K562 (cell line): ENCODE measurements around the gene PHETA1. TPM values are rescaled to one million over a fixed set of nuclear protein-coding genes. Genes with fewer than 3 reads are reported as not detected.
A peak's percentile ranks its signal among the peaks of the same experiment; 100 is the strongest.

Experiments
- ATAC-seq: fragments of 200-7000 bp; cut with Tn5 transposase; 3 replicates; pipeline ENCODE4 v1.9.1; 2020; ENCODE audit warnings: moderate library complexity
- BruUV-seq: library from RNA; stranded (reverse); fragments of 400-500 nt; replicated peaks from 2 replicates; lab custom pipeline; 2021; lab: Mats Ljungman, UMichigan
- CTCF ChIA-PET: fragments of 300-600 bp; formaldehyde crosslinking; extraction: SDS; loops from one replicate; lab custom pipeline; 2021; ENCODE audit warnings: low intra/inter-chr PET ratio; lab: Yijun Ruan, JAX
- POLR2A ChIA-PET: fragments of 300-600, 350-650 bp; sonication (Branson Sonifier 250); formaldehyde crosslinking; extraction: SDS; loops from one replicate; lab custom pipeline; 2021; ENCODE audit warnings: antibody characterized with exemption, inconsistent platforms; lab: Yijun Ruan, JAX
- DNase-seq, 4 experiments: peaks; one replicate each; pipeline versions ENCODE4 v3.0.0 to v3.0.0-alpha.2; 2011 to 2018; ENCODE audit warnings: low spot score in 3 of 4, mixed read lengths in 3 of 4; ENCODE audit errors: extremely low read depth in 1 of 4
- FAIRE-seq: peaks from 2 replicates; lab custom pipeline; 2011; peaks lifted over from hg19 to GRCh38; lab: Jason Lieb, UNC
- H2AFZ ChIP-seq: 2 replicates; pipeline ENCODE4 v1.6.0; 2011; ENCODE audit warnings: low read depth, low read length, control low read depth, inconsistent platforms
- H3K27ac ChIP-seq: fragments of 200-600 bp; 3 replicates; pipeline ENCODE4 v1.8.0; 2011; ENCODE audit warnings: low read depth, mild to moderate bottlenecking, control low read depth, inconsistent platforms, low read length, moderate library complexity, mixed read lengths; ENCODE audit errors: extremely low read depth
- H3K27me3 ChIP-seq, 2 experiments: fragments of 300-600 bp in 1 of 2; 2 replicates in 1 of 2; 3 replicates in 1 of 2; pipeline versions ENCODE4 v1.6.0 to v1.8.0; 2011; ENCODE audit warnings: inconsistent platforms in 2 of 2, low read length in 2 of 2, mild to moderate bottlenecking in 1 of 2, mixed read lengths in 1 of 2, moderate library complexity in 1 of 2; ENCODE audit not compliant: control insufficient read depth in 2 of 2, insufficient read depth in 2 of 2
- H3K36me3 ChIP-seq: fragments of 300-600 bp; 3 replicates; pipeline ENCODE4 v1.8.0; 2011; ENCODE audit warnings: mild to moderate bottlenecking, low read length, inconsistent platforms; ENCODE audit not compliant: control insufficient read depth, insufficient read depth
- H3K4me1 ChIP-seq, 2 experiments: fragments of 200-600 bp in 1 of 2; replicated peaks in 1 of 2; 2 replicates in 1 of 2; 3 replicates in 1 of 2; pipeline versions ENCODE4 v1.5.1 to v1.8.0; 2011; ENCODE audit warnings: inconsistent platforms in 2 of 2, low read length in 2 of 2, mild to moderate bottlenecking in 1 of 2, mixed read lengths in 1 of 2, moderate library complexity in 1 of 2; ENCODE audit not compliant: control insufficient read depth in 2 of 2, insufficient read depth in 2 of 2
- H3K4me2 ChIP-seq: 2 replicates; pipeline ENCODE4 v1.6.1; 2011; ENCODE audit warnings: low read length, control low read depth, inconsistent platforms, mixed read lengths; ENCODE audit not compliant: insufficient read depth
- H3K4me3 ChIP-seq: fragments of 200-600 bp; sonication (generic), shearing (Covaris generic); 2 replicates; pipeline ENCODE4 v1.5.1; 2016; ENCODE audit warnings: control low read depth, inconsistent platforms
- H3K79me2 ChIP-seq: fragments of 200-600 bp; 3 replicates; pipeline ENCODE4 v1.8.0; 2011; ENCODE audit warnings: low read length, inconsistent platforms; ENCODE audit not compliant: control insufficient read depth, insufficient read depth
- H3K9ac ChIP-seq, 2 experiments: 2 replicates each; pipeline versions ENCODE4 v1.6.0 to v1.6.1; 2011; ENCODE audit warnings: low read depth in 2 of 2, low read length in 2 of 2, control low read depth in 1 of 2, inconsistent platforms in 1 of 2, mild to moderate bottlenecking in 1 of 2, mixed read lengths in 1 of 2; ENCODE audit not compliant: insufficient read depth in 1 of 2
- H3K9me1 ChIP-seq: one replicate; pipeline ENCODE4 v1.6.0; 2011; ENCODE audit warnings: inconsistent platforms, mild to moderate bottlenecking, low read length, moderate library complexity; ENCODE audit not compliant: control insufficient read depth, insufficient read depth
- H3K9me3 ChIP-seq: replicated peaks from 2 replicates; pipeline ENCODE4 v1.5.1; 2011; ENCODE audit warnings: low read depth, low read length, inconsistent platforms; ENCODE audit not compliant: control insufficient read depth, insufficient read depth
- H4K20me1 ChIP-seq: replicated peaks from 2 replicates; pipeline ENCODE4 v1.6.1; 2011; ENCODE audit warnings: low read length, inconsistent platforms, mixed read lengths; ENCODE audit not compliant: control insufficient read depth, insufficient read depth
- CTBP1 ChIP-seq: fragments of 450-650 bp; IDR thresholded peaks from 2 replicates; pipeline ENCODE4 v1.6.1; 2016; ENCODE audit warnings: borderline replicate concordance
- CTCF ChIP-seq, 3 experiments: IDR thresholded peaks in 2 of 3; conservative IDR thresholded peaks in 1 of 3; 2 replicates each; pipeline ENCODE4 v1.5.1; 2011 to 2012; ENCODE audit warnings: low read length in 3 of 3, mild to moderate bottlenecking in 3 of 3, control low read depth in 2 of 3, improper control_type of control experiment in 1 of 3, inconsistent platforms in 1 of 3, low read depth in 1 of 3, mixed read lengths in 1 of 3, moderate library complexity in 1 of 3; ENCODE audit not compliant: insufficient read depth in 2 of 3
- DMBX1 ChIP-seq: fragments of 250-450 bp; sonication (Bioruptor Pico); IDR thresholded peaks from 2 replicates; pipeline ENCODE4 v1.8.0; 2022; ENCODE audit warnings: inconsistent platforms, mild to moderate bottlenecking, moderate library complexity, borderline replicate concordance
- POU5F1 ChIP-seq: fragments of 150-350 bp; IDR thresholded peaks from 2 replicates; pipeline ENCODE4 v1.6.1; 2014; ENCODE audit warnings: borderline replicate concordance, low read length, low read depth, mild to moderate bottlenecking; ENCODE audit not compliant: partially characterized antibody
- RAD21 ChIP-seq, 2 experiments: fragments of 250-450 bp in 1 of 2; fragments of 450-650 bp in 1 of 2; sonication (Bioruptor Pico) in 1 of 2; formaldehyde crosslinking in 1 of 2; IDR thresholded peaks in 1 of 2; conservative IDR thresholded peaks in 1 of 2; 2 replicates each; pipeline versions ENCODE4 v1.4.0 to v1.8.0; 2020 to 2022; ENCODE audit warnings: mild to moderate bottlenecking in 2 of 2, moderate library complexity in 1 of 2
- TEAD1 ChIP-seq, 2 experiments: fragments of 450-650 bp in 1 of 2; sonication (generic) in 1 of 2; formaldehyde crosslinking; IDR thresholded peaks; 2 replicates each; pipeline versions ENCODE4 v1.4.0 to v1.8.0; 2020 to 2022; ENCODE audit warnings: mild to moderate bottlenecking in 2 of 2, missing genetic modification reagents in 1 of 2
- TEAD2 ChIP-seq: fragments of 450-650 bp; IDR thresholded peaks from 2 replicates; pipeline ENCODE4 v1.6.1; 2016; ENCODE audit warnings: missing genetic modification characterization, control low read depth, missing compliant biosample characterization
- TEAD4 ChIP-seq, 2 experiments: sonication (generic) in 1 of 2; formaldehyde crosslinking in 1 of 2; IDR thresholded peaks; 2 replicates each; pipeline versions ENCODE4 v1.6.1 to v1.8.0; 2012 to 2022; ENCODE audit warnings: borderline replicate concordance in 1 of 2, inconsistent platforms in 1 of 2, low read length in 1 of 2, mild to moderate bottlenecking in 1 of 2, missing genetic modification reagents in 1 of 2
- ZEB2 ChIP-seq: fragments of 450-650 bp; IDR thresholded peaks from 2 replicates; pipeline ENCODE4 v1.6.1; 2016
- ZFP1 ChIP-seq: fragments of 450-650 bp; formaldehyde crosslinking; IDR thresholded peaks from 2 replicates; pipeline ENCODE4 v1.4.0; 2020; ENCODE audit warnings: mild to moderate bottlenecking, mixed read lengths
- ZFX ChIP-seq: sonication (generic); formaldehyde crosslinking; IDR thresholded peaks from 2 replicates; pipeline ENCODE4 v1.8.0; 2022; ENCODE audit warnings: mild to moderate bottlenecking, missing genetic modification reagents, moderate library complexity
- ZNF232 ChIP-seq: sonication (generic); formaldehyde crosslinking; IDR thresholded peaks from 2 replicates; pipeline ENCODE4 v1.8.0; 2022; ENCODE audit warnings: mild to moderate bottlenecking, missing genetic modification reagents
- ZNF551 ChIP-seq: fragments of 250-450 bp; sonication (Bioruptor Pico); IDR thresholded peaks from 2 replicates; pipeline ENCODE4 v1.5.0; 2021; ENCODE audit warnings: mild to moderate bottlenecking, moderate library complexity
- ZNF586 ChIP-seq: fragments of 450-650 bp; formaldehyde crosslinking; conservative IDR thresholded peaks from 2 replicates; pipeline ENCODE4 v1.4.0; 2020; ENCODE audit warnings: mild to moderate bottlenecking, moderate library complexity
- ZNF699 ChIP-seq: fragments of 250-450 bp; sonication (Bioruptor Pico); IDR thresholded peaks from 2 replicates; pipeline ENCODE4 v1.8.0; 2021; ENCODE audit warnings: mild to moderate bottlenecking, moderate library complexity; ENCODE audit not compliant: insufficient replicate concordance
- WGBS: fragments of 100-300 bp; shearing (Covaris generic); methylation state at CpG from one replicate; pipeline ENCODE4 v1.1.6; 2016; ENCODE audit warnings: low coverage, mixed read lengths; ENCODE audit not compliant: insufficient coverage; ENCODE audit errors: missing lambda C conversion rate; 5-methylcytosine and 5-hydroxymethylcytosine counted together
- in situ Hi-C: fragments of 300-500 bp; cut with MboI; formaldehyde crosslinking; loops from 4 replicates; pipeline ENCODE4 v1.15.0; 2018; ENCODE audit warnings: inconsistent platforms, mixed read lengths
- intact Hi-C: fragments of 100-400 bp; cut with micrococcal nuclease; formaldehyde crosslinking; loops from 2 replicates; pipeline ENCODE4 v1.14.2; 2022
- polyA plus RNA-seq, 8 experiments: library from polyadenylated mRNA; depleted of rRNA in 4 of 8; stranded (reverse) in 5 of 8; unstranded in 3 of 8; fragments of >200 nt; fragmentation: Nextera tagmentation in 2 of 8; fragmentation: Illumina TruSeq in 1 of 8; extraction: Ambion mirVana in 2 of 8; extraction: Trizol in 1 of 8; gene quantifications; 2 replicates each; pipeline versions ENCODE4 v1.2.1 to v1.2.3, GENCODE V29; 2011 to 2014; ENCODE audit warnings: inconsistent platforms in 1 of 8, missing spikeins in 1 of 8
- total RNA-seq, 7 experiments: library from RNA; depleted of rRNA in 6 of 7; stranded (reverse); fragments of >200 nt in 6 of 7; fragmentation: Illumina TruSeq in 2 of 7; extraction: Trizol in 2 of 7; gene quantifications; 2 replicates each; pipeline versions ENCODE4 v1.2.1 to v1.2.3, GENCODE V29; 2011 to 2021; ENCODE audit warnings: low replicate concordance in 1 of 7

The PHETA1 gene
- total and polyA plus RNA-seq, 9 of the 15 experiments (the other 6 are each of a cell fraction or from before 2014, with no cell fraction given) = 0.03 to 12.4 (median 3.0) TPM

DNA sequence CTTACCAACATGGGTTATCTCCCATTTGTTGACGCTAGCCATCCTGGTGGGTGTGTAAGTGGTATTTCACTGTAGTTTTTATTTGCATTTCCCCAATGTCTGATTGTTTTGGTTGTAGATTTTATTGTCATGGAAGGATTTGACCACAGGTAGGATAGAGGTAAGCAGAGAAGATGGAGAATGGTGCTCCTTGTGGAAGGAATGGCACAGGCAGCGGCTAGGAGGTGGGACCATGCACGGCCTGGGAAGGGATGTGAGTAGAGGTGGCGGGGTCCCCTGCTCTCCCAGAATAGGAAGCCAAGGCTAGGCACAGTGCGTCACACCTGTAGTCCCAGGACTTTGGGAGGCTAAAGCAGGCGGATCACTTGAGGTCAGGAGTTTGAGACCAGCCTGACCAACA is 41.4 kb downstream of the PHETA1 start:
- no peak overlapping the region for H3K4me2 ChIP-seq
- no peak overlapping the region for H2AFZ ChIP-seq
- H3K27ac ChIP-seq = no peak overlapping the region
- no peak overlapping the region for H3K4me3 ChIP-seq
- DNase-seq = peak in 2 of 4 experiments; percentile 46 to 57
- H4K20me1 ChIP-seq = peaks cover 4% of the 10 kb centered on the region; the same call in 1 of the 2 replicates
- 7% methylated on average over 6 of the region's 6 CpGs for WGBS
- CTCF ChIA-PET = no interaction called here
- peak; percentile 39; the same call in 1 of the 3 replicates for ATAC-seq
- no peak for FAIRE-seq
- TF ChIP-seq POU5F1 (no peak), CTCF (IDR thresholded peaks at IDR 0.05 in 2 of 3, conservative IDR thresholded peaks at IDR 0.05 in 1 of 3; ENCODE audit: insufficient read depth in 2 of 3, low read depth in 1 of 3, low read length in 3 of 3) (peak in 2 of 3 experiments; percentile 19 to 23; a peak in 1 of 6 replicates), ZNF551 (CRISPR knock-in tag) (no peak), ZNF699 (CRISPR knock-in tag) (no peak), ZNF586 (CRISPR knock-in tag) (no peak), ZFX (no peak), ZEB2 (no peak), TEAD1 (CRISPR knock-in tag; IDR thresholded peaks at IDR 0.05) (peak; percentile 26 to 93; a peak in 2 of 4 replicates), RAD21 (CRISPR knock-in tag; conservative IDR thresholded peaks at IDR 0.05 in 1 of 2, IDR thresholded peaks at IDR 0.05 in 1 of 2) (no peak), ZFP1 (CRISPR knock-in tag) (no peak), TEAD4 (IDR thresholded peaks at IDR 0.05; ENCODE audit: low read length) (peak; percentile 61), TEAD4 (CRISPR knock-in tag; IDR thresholded peaks at IDR 0.05; ENCODE audit: borderline replicate concordance) (0 out of 2 replicates have a peak, but pooled peaks have one; percentile 30), ZNF232 (CRISPR knock-in tag) (no peak), TEAD2 (tag) (peak; percentile 67; the same call in 1 of the 2 replicates), CTBP1 (peak; percentile 28; the same call in 1 of the 2 replicates), DMBX1 (CRISPR knock-in tag) (no peak)
- intact Hi-C loops = no loop called here
- no peaks in the 10 kb centered on the region for H3K36me3 ChIP-seq
- no peaks in the 10 kb centered on the region for H3K9me1 ChIP-seq
- BruUV-seq = no TSS peak
- no peaks in the 10 kb centered on the region for H3K9me3 ChIP-seq
- POLR2A ChIA-PET = no interaction called here
- peaks cover 9 to 44% of the 10 kb centered on the region in 2 experiments; a peak in 4 of 5 replicates for H3K27me3 ChIP-seq
- in situ Hi-C loops = no loop called here
- H3K79me2 ChIP-seq = no peaks in the 10 kb centered on the region
- H3K9ac ChIP-seq = no peak overlapping the region
- peaks cover 0 to 5% of the 10 kb centered on the region in 2 experiments; a peak in 3 of 5 replicates for H3K4me1 ChIP-seq
